Left ventricle myocardium inferior (tissue), 1 donor: ENCODE measurements around the gene HAUS6. TPM values are rescaled to one million over a fixed set of nuclear protein-coding genes. Genes with fewer than 3 reads are reported as not detected.
"Not testable (repeated sequence)": the region's sequence is repeated elsewhere in the genome, so short reads cannot be mapped to it uniquely, and the experiment has no call there.

Experiments used
- DNase-seq: peaks from one replicate; pipeline ENCODE4 v3.0.0-alpha.2; 2020
- H3K27ac ChIP-seq: fragments of 200-600 bp; replicated peaks from 2 replicates; pipeline ENCODE4 v1.8.0; 2021
- H3K27me3 ChIP-seq: fragments of 200-600 bp; 2 replicates; pipeline ENCODE4 v1.8.0; 2021; ENCODE audit warnings: low read depth
- H3K36me3 ChIP-seq: fragments of 200-600 bp; 2 replicates; pipeline ENCODE4 v1.8.0; 2021
- H3K4me1 ChIP-seq: fragments of 200-600 bp; 2 replicates; pipeline ENCODE4 v1.8.0; 2021
- H3K4me3 ChIP-seq: fragments of 200-600 bp; 2 replicates; pipeline ENCODE4 v1.8.0; 2021; ENCODE audit warnings: mild to moderate bottlenecking, moderate library complexity
- H3K9me3 ChIP-seq: fragments of 200-600 bp; replicated peaks from 2 replicates; pipeline ENCODE4 v1.8.0; 2021
- intact Hi-C: fragments of 100-400 bp; cut with micrococcal nuclease; formaldehyde crosslinking; loops from one replicate; pipeline ENCODE4 v1.11.0; 2022
- total RNA-seq: library from RNA; stranded (reverse); fragmentation: NEBNext Ultra II Directional; extraction: Animal tissue kit (Norgen Biotek cat#: 25700); gene quantifications from one replicate; pipeline ENCODE4 v1.2.1, GENCODE V29; 2021
- TF ChIP-seq, protein P1 (sequence below): fragments of 200-600 bp; IDR thresholded peaks from 2 replicates; pipeline ENCODE4 v1.8.0; 2021; ENCODE audit warnings: antibody characterized with exemption, mild to moderate bottlenecking, borderline replicate concordance
- donor health status: DM: no; HTN: yes; CAD: no; lungs with severe emphysema.

The HAUS6 gene
- total RNA-seq, 1 donor from 2014 or later, result 5.6 TPM

DNA sequence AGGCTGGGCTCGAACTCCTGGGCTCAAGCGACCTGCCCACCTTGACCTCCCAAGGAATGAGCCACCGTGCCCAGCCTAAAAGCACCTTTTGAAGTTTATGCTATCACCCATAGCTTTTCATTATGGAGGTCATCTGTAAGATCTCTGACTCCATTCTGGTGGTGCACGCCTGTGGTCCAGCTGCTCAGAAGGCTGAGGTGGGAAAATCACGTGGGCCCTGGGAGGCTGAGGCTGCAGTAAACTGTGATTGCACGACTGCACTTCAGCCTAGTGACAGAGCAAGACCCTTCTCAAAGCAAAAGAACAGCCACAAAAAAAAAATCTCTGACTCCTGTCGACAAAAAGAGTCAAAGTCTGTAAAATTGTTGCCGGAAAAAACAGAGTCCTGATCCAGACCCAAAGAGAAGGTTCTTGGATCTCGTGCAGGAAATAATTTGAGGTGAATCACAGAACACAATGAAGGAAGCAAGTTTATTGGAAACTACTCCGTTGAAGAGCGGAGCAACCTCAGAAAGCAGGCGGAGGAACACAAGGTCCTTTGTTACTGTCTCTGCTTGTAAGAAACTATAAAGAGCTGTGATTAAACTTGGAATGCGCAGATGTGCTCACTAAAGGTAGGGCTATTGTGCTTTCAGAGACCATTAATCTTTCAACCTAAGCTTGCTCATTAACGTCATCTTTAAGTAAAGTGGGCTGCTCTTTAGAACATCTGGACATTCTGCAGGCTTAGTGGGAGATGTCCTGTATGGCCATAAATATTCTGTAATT is 2.0 kb upstream of the HAUS6 start:
- peaks cover 11% of the 10 kb centered on the region for H3K36me3 ChIP-seq
- intact Hi-C loops, result loop anchor here (10.0 kb wide), 2 partner anchors 70 to 350 kb away; no protein-coding TSS in a partner anchor
- H3K4me1 ChIP-seq, result peaks cover 29% of the 10 kb centered on the region
- no peaks in the 10 kb centered on the region for H3K27me3 ChIP-seq
- TF ChIP-seq, protein P1, sequence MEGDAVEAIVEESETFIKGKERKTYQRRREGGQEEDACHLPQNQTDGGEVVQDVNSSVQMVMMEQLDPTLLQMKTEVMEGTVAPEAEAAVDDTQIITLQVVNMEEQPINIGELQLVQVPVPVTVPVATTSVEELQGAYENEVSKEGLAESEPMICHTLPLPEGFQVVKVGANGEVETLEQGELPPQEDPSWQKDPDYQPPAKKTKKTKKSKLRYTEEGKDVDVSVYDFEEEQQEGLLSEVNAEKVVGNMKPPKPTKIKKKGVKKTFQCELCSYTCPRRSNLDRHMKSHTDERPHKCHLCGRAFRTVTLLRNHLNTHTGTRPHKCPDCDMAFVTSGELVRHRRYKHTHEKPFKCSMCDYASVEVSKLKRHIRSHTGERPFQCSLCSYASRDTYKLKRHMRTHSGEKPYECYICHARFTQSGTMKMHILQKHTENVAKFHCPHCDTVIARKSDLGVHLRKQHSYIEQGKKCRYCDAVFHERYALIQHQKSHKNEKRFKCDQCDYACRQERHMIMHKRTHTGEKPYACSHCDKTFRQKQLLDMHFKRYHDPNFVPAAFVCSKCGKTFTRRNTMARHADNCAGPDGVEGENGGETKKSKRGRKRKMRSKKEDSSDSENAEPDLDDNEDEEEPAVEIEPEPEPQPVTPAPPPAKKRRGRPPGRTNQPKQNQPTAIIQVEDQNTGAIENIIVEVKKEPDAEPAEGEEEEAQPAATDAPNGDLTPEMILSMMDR, result no peak
- no peak overlapping the region for H3K27ac ChIP-seq
- no peaks in the 10 kb centered on the region for H3K9me3 ChIP-seq
- DNase-seq, result no peak
- H3K4me3 ChIP-seq, result no peak overlapping the region

DNA sequence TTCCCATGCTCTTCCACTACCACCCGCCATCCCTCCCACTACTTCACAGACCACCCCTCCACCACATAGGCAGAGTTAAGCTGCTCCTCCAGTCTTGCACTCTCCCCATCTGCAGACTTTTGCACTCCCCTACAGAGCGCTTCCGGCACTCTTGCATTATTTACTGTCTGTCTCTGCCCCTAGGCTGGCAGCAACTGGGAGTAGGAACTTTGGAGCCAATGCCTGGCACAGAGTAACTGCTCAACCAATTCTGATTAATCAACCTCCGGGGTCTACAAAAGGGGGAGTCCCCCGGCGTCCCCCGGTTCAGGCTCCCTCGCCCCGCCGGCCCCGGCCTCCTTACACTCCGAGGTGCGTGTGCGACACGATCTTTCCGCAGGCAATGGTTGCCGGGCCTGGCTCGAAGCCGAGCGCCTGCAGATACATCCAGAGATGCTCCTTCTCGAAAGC is 498 bp downstream of the HAUS6 start:
- Histone ChIP-seq H3K4me1 (peaks cover 29% of the 10 kb centered on the region), H3K36me3 (peaks cover 2% of the 10 kb centered on the region), H3K27ac (peak overlapping the region; percentile 94), H3K4me3 (peak overlapping the region; percentile 82), H3K27me3 (no peaks in the 10 kb centered on the region), H3K9me3 (no peaks in the 10 kb centered on the region)
- intact Hi-C loops, result loop anchor here (10.0 kb wide), 2 partner anchors 73 to 353 kb away; no protein-coding TSS in a partner anchor
- no peak for DNase-seq
- TF ChIP-seq, protein P1, result no peak

DNA sequence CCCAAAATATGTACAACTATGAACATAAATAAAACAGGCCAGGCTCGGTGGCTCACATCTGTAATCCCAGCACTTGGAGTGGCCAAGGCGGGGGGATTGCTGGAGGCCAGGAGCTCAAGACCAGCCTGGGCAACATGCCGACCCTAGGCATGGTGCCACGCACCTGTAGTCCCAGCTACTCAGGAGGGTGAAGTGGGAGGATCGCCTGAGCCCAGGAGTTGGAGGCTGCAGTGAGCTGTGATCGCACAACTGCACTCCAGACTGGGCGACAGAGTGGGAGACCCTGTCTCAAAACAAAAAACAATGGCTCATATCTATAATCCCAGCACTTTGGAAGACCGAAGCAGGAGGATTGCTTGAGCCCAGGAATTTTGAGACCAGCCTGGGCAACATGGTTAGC is 1.5 kb downstream of the HAUS6 start:
- Histone ChIP-seq H3K4me1 (peaks cover 29% of the 10 kb centered on the region), H3K27me3 (no peaks in the 10 kb centered on the region), H3K4me3 (peak overlapping the region; percentile 82), H3K36me3 (peaks cover 2% of the 10 kb centered on the region), H3K27ac (no peak overlapping the region), H3K9me3 (no peaks in the 10 kb centered on the region)
- no peak for DNase-seq
- TF ChIP-seq, protein P1, result no peak
- intact Hi-C loops, result loop anchor here (10.0 kb wide), 2 partner anchors 74 to 354 kb away; no protein-coding TSS in a partner anchor

DNA sequence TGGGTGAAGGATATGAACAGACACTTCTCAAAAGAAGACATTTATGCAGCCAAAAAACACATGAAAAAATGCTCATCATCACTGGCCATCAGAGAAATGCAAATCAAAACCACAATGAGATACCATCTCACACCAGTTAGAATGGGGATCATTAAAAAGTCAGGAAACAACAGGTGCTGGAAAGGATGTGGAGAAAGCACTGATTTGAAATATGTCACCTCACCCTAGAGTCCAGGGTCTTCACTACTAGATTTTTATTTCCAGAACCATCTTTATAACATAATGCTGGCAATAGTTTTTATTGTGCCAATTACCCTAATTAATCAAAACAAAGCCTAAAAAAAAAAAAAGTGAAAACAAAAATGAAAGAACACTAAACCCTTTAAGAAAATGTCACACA is 5.3 kb downstream of the HAUS6 start:
- H3K27me3 ChIP-seq, intact Hi-C loops, H3K4me3 ChIP-seq, DNase-seq, H3K27ac ChIP-seq, H3K9me3 ChIP-seq: not testable (repeated sequence)
- Histone ChIP-seq H3K4me1 (peaks cover 23% of the 10 kb centered on the region), H3K36me3 (peaks cover 32% of the 10 kb centered on the region)

DNA sequence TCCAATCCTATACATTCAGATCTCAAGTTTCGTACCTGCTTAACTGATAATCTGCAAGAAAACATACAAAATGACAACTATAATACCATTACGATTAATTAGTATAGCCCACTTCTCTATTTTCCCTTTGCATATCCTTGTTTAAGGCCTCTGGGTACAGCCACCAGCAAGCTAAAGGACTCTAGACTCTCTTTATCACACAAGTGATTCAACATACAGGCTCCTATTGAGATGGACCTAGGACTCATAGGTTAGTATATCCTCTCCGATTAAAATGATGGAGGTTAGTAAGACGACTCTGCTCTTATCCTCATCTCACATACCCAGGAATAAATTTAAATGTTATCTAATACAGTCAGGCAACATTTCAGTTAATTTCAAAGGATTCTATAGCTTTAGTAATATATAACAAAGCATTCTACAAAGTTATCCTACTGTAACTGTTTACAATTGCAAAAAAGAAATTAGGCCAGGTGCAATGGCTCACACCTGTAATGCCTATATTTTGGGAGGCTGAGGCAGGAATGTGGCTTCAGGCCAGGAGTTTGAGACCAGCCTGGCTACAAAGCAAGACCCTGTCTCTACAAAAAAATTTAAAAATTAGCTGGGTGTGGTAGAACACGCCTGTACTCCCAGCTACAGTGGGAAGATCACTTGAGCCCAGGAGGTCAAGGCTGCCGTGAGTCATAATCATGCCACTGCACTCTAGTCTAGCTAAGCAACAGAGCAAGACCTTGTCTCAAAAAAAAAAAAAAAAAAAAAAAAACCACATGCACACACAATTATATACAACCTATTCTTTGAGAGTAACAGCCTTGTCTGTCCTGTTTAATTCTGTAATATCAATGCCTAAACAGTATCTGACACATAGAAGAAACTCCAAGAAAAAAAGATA is 15.4 kb downstream of the HAUS6 start:
- H3K9me3 ChIP-seq, result no peaks in the 10 kb centered on the region
- intact Hi-C loops, result no loop called here
- H3K27ac ChIP-seq, result no peak overlapping the region
- H3K4me1 ChIP-seq, result no peaks in the 10 kb centered on the region
- no peak overlapping the region for H3K4me3 ChIP-seq
- H3K27me3 ChIP-seq, result no peaks in the 10 kb centered on the region
- TF ChIP-seq, protein P1, result no peak
- DNase-seq, result no peak
- H3K36me3 ChIP-seq, result peaks cover 91% of the 10 kb centered on the region
